Breast epithelium (tissue), 3 donors: ENCODE measurements around the gene ATP6V1A.

Source experiments
- POLR2AphosphoS5 ChIP-seq, 3 donors: sonication (generic); formaldehyde crosslinking; IDR thresholded peaks; one replicate each; pipeline ENCODE4 v1.6.1; 2017; ENCODE audit warnings: antibody characterized with exemption in 3 of 3
- TF ChIP-seq, protein P1 (sequence below), 3 donors: fragments of 450-650 bp; IDR thresholded peaks; one replicate each; pipeline ENCODE4 v1.5.1; 2016 to 2017; ENCODE audit warnings: antibody characterized with exemption in 3 of 3, mild to moderate bottlenecking in 3 of 3, moderate library complexity in 3 of 3

DNA sequence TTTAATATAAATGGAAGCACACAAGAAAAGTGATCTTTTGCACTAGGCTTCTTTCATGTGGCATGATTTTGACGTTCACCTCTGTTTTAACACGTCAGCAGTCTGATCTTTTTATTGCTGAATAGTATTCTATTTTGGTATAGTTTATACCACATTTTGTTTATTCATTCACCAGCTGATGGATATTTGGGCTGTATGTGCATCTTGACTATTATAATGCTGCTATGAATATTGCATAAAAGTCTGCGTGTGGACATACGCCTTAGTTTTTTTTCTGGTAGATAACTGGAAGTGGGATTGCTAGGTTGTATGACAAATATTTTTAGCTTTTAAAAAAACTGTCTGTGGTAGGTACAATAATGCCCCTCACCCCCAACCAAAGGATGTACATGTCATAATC lies 15.1 kb upstream of the ATP6V1A start:
- TF ChIP-seq, protein P1, sequence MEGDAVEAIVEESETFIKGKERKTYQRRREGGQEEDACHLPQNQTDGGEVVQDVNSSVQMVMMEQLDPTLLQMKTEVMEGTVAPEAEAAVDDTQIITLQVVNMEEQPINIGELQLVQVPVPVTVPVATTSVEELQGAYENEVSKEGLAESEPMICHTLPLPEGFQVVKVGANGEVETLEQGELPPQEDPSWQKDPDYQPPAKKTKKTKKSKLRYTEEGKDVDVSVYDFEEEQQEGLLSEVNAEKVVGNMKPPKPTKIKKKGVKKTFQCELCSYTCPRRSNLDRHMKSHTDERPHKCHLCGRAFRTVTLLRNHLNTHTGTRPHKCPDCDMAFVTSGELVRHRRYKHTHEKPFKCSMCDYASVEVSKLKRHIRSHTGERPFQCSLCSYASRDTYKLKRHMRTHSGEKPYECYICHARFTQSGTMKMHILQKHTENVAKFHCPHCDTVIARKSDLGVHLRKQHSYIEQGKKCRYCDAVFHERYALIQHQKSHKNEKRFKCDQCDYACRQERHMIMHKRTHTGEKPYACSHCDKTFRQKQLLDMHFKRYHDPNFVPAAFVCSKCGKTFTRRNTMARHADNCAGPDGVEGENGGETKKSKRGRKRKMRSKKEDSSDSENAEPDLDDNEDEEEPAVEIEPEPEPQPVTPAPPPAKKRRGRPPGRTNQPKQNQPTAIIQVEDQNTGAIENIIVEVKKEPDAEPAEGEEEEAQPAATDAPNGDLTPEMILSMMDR (IDR thresholded peaks at IDR 0.05): no peak
- TF ChIP-seq POLR2AphosphoS5 (IDR thresholded peaks at IDR 0.05): no peak
